ENCODE measurements around the gene USF3. TPM values are rescaled to one million over a fixed set of nuclear protein-coding genes. Genes with fewer than 3 reads are reported as not detected.

Gene USF3
- total and polyA plus RNA-seq, 2 of the 8 experiments (the other 6 are each of a cell fraction or from before 2014, with no cell fraction given), result 9.6 to 18.5 TPM

- Histone ChIP-seq H3K4me2 (ENCODE audit: insufficient read depth in 1 of 2, low read depth in 2 of 2, low read length in 2 of 2) (peak overlapping the region; percentile 46 to 47; a peak in 2 of 4 replicates), H4K5ac (ENCODE audit: insufficient read length, low read depth, low read length) (no peak overlapping the region), H3K23ac (ENCODE audit: insufficient read length) (no peak overlapping the region), H3K36me3 (ENCODE audit: control insufficient read depth in 2 of 4, insufficient read depth in 4 of 4, low read length in 3 of 4) (no peaks in the 10 kb centered on the region), H2AFZ (ENCODE audit: low read length) (peak overlapping the region; percentile 85; the same call in 1 of the 2 replicates), H3K23me2 (ENCODE audit: low read depth, low read length) (no peaks in the 10 kb centered on the region), H2BK12ac (ENCODE audit: low read depth, low read length) (peak overlapping the region; percentile 97), H3K4me3 (ENCODE audit: extremely low read depth in 1 of 4, insufficient read depth in 2 of 4, low read depth in 3 of 4, low read length in 4 of 4) (0 out of 8 replicates have a peak overlapping the region, but pooled peaks of 1 of the 4 experiments have one; percentile 21), H2AK5ac (ENCODE audit: low read depth, low read length) (peak overlapping the region; percentile 83; the same call in 1 of the 2 replicates), H3K79me2 (ENCODE audit: control insufficient read depth in 1 of 2, insufficient read depth in 2 of 2, low read length in 2 of 2) (no peaks in the 10 kb centered on the region), H2BK20ac (ENCODE audit: low read length) (peak overlapping the region; percentile 11; the same call in 1 of the 2 replicates), H4K91ac (replicated peaks; ENCODE audit: insufficient read length, low read length) (peak overlapping the region; percentile 46), H2BK5ac (ENCODE audit: low read depth, low read length) (peak overlapping the region; percentile 84; the same call in 1 of the 2 replicates), H4K8ac (ENCODE audit: extremely low read depth, insufficient read depth, low read length) (no peak overlapping the region), H4K20me1 (replicated peaks in 1 of 2; ENCODE audit: control insufficient read depth in 1 of 2, insufficient read depth in 2 of 2, low read length in 2 of 2) (no peaks in the 10 kb centered on the region), H3K27me3 (replicated peaks in 1 of 4; ENCODE audit: control insufficient read depth in 3 of 4, extremely low read depth in 1 of 4, insufficient read depth in 3 of 4, low read length in 3 of 4) (no peaks in the 10 kb centered on the region), H3K79me1 (ENCODE audit: low read depth, low read length) (no peaks in the 10 kb centered on the region), H3K18ac (ENCODE audit: extremely low read depth, low read length) (peak overlapping the region; percentile 72; the same call in 1 of the 2 replicates), H3K4ac (replicated peaks; ENCODE audit: insufficient read length, low read depth, low read length) (no peak overlapping the region), H3K4me1 (replicated peaks in 1 of 4; ENCODE audit: control insufficient read depth in 3 of 4, insufficient read depth in 4 of 4, low read length in 3 of 4) (peaks cover 3 to 18% (median 13%) of the 10 kb centered on the region in 4 experiments), H3K14ac (ENCODE audit: insufficient read length) (no peak overlapping the region), H3K27ac (ENCODE audit: low read depth, low read length) (no peak overlapping the region; the same call in 1 of the 2 replicates), H3K9me3 (ENCODE audit: insufficient read depth in 2 of 2, low read depth in 1 of 2, low read length in 1 of 2) (no peaks in the 10 kb centered on the region), H2BK120ac (replicated peaks; ENCODE audit: low read depth, low read length) (peak overlapping the region; percentile 57), H3K9ac (replicated peaks in 1 of 4; ENCODE audit: extremely low read depth in 1 of 4, low read depth in 3 of 4, low read length in 3 of 4) (no peak overlapping the region), H2BK15ac (ENCODE audit: low read length) (no peak overlapping the region), H3K56ac (replicated peaks; ENCODE audit: insufficient read length, low read depth, low read length) (no peak overlapping the region)
- ChIA-PET POLR2A (ENCODE audit: partially characterized antibody) (no interaction called here), CTCF (ENCODE audit: partially characterized antibody) (interaction anchor here (0.6 to 2.1 kb wide), 5 partner anchors 21 to 148 kb away, joined by 3 to 6 read pairs (median 4); no protein-coding TSS in a partner anchor)
- peak; percentile 7 for FAIRE-seq
- DNase-seq (ENCODE audit: low read depth in 1 of 2, low spot score in 2 of 2), result no peak
- WGBS, 2 experiments (ENCODE audit: extremely low coverage in 1 of 2, insufficient coverage in 1 of 2, insufficient read length in 1 of 2, insufficient replicate concordance in 2 of 2, low coverage in 1 of 2, low lambda C conversion rate in 2 of 2, missing lambda C conversion rate in 1 of 2), result 65% methylated on average over 5 of the region's 5 CpGs; no CpG with 5 or more reads in 1 of the 2 experiments
- TF ChIP-seq NANOG (IDR thresholded peaks at IDR 0.05; ENCODE audit: insufficient read depth, low read depth, low read length, poor library complexity, severe bottlenecking) (no peak), BCL11A (IDR thresholded peaks at IDR 0.05; ENCODE audit: low read depth in 2 of 2, low read length in 2 of 2) (no peak), EZH2 (IDR thresholded peaks at IDR 0.05; ENCODE audit: low read depth, low read length, severe bottlenecking) (no peak), SIN3A (conservative IDR thresholded peaks at IDR 0.05 in 1 of 2, IDR thresholded peaks at IDR 0.05 in 1 of 2; ENCODE audit: low read depth in 1 of 2, low read length in 2 of 2) (no peak), E2F6 (IDR thresholded peaks at IDR 0.05) (no peak), TAF7 (optimal IDR thresholded peaks at IDR 0.05; ENCODE audit: borderline replicate concordance, low read depth, low read length) (no peak)
These were observed 89.2 kb downstream of the USF3 start for GRCh38 chr3:113607219-113607596.

Data from H1 (cell line).